Psoas muscle (tissue), 8 donors: ENCODE results near the gene RALGPS2. TPM values are rescaled to one million over a fixed set of nuclear protein-coding genes. Genes with fewer than 3 reads are reported as not detected.

Source experiments
- ATAC-seq, 4 donors: fragments of 200-7000 bp; cut with Tn5 transposase; one replicate each; pipeline ENCODE4 v1.9.1; 2020; ENCODE audit warnings: moderate library complexity in 3 of 4, mild to moderate bottlenecking in 2 of 4
- DNase-seq, 2 donors: peaks; one replicate each; pipeline ENCODE4 v3.0.0-alpha.2; 2020
- H3K27ac ChIP-seq: fragments of 200-600 bp; one replicate; pipeline ENCODE4 v1.8.0; 2022
- H3K27me3 ChIP-seq, 3 donors: fragments of 200-600 bp in 1 of 3; one replicate each; pipeline versions ENCODE4 v1.6.1 to v1.8.0; 2013 to 2022; ENCODE audit warnings: low read length in 2 of 3, mild to moderate bottlenecking in 2 of 3, moderate library complexity in 1 of 3; ENCODE audit not compliant: insufficient read depth in 3 of 3
- H3K36me3 ChIP-seq, 2 donors: fragments of 200-600 bp in 1 of 2; one replicate each; pipeline versions ENCODE4 v1.6.1 to v1.8.0; 2013 to 2022; ENCODE audit warnings: low read depth in 1 of 2, mild to moderate bottlenecking in 1 of 2, moderate library complexity in 1 of 2; ENCODE audit not compliant: insufficient read depth in 1 of 2
- H3K4me1 ChIP-seq: fragments of 200-600 bp; one replicate; pipeline ENCODE4 v1.8.0; 2022
- H3K4me3 ChIP-seq: fragments of 200-600 bp; one replicate; pipeline ENCODE4 v1.8.0; 2022; ENCODE audit warnings: mild to moderate bottlenecking
- H3K9me3 ChIP-seq: fragments of 200-600 bp; one replicate; pipeline ENCODE4 v1.8.0; 2022
- CTCF ChIP-seq: fragments of 200-600 bp; IDR thresholded peaks from one replicate; pipeline ENCODE4 v1.8.0; 2022; ENCODE audit warnings: antibody characterized with exemption
- WGBS, 3 donors: extraction: QIAGEN DNeasy Blood & Tissue Kit; methylation state at CpG; one replicate each; pipeline versions ENCODE4 v1.1.6 to v1.1.7; 2013; 5-methylcytosine and 5-hydroxymethylcytosine counted together
- intact Hi-C, 2 donors: fragments of 100-400 bp; cut with DNase I; formaldehyde crosslinking; loops; one replicate each; pipeline versions ENCODE4 v1.11.0 to v1.14.2; 2022
- long read RNA-seq, 2 donors: library from polyadenylated mRNA; unstranded; transcript quantifications; one replicate each; pipeline ENCODE4 v2.0.0, GENCODE V29; 2021
- polyA plus RNA-seq, 3 donors: library from polyadenylated mRNA; stranded (reverse); fragments of 200-250 nt; gene quantifications; one replicate each; pipeline ENCODE4 v1.2.3, GENCODE V29; 2013
- total RNA-seq, 4 donors: library from RNA; stranded (reverse); fragmentation: NEBNext Ultra II Directional in 2 of 4; extraction: Animal tissue kit (Norgen Biotek cat#: 25700) in 2 of 4; gene quantifications; one replicate each; pipeline versions ENCODE4 v1.2.1 to v1.2.4, GENCODE V29; 2021 to 2023
- donor health status: healthy with polysubstance abuse.
- donor health status: DM: no; HTN: no; CAD: no; lungs with moderate emphysema.
- donor health status: Bipolar disorder and iron deficiency.
- donor health status: healthy.
- donor health status: DM: yes; HTN: yes; CAD: no.
- donor health status: DM: no; HTN: no; CAD: no.
- donor health status: DM: no; HTN: no; CAD: no.
- donor health status: DM: yes; HTN: yes; CAD: no.

Gene RALGPS2
- 1 to 10 TPM; 2.4 to 6.2 (median 3.5) TPM for total RNA-seq
- 1 to 10 TPM in 1 of 3 donors, under 1 TPM in 2; 0.69 to 1.5 (median 0.74) TPM for polyA plus RNA-seq
- long read RNA-seq, donor 1, full-length matches to known transcripts = 1 of 1 reads
- long read RNA-seq, donor 1, partial matches to known transcripts = 0 of 1 reads
- long read RNA-seq, donor 1, other reads (novel, unspliced or antisense) = 0 of 1 reads
- long read RNA-seq, donor 2, full-length matches to known transcripts = 1 of 3 reads
- long read RNA-seq, donor 2, partial matches to known transcripts = 1 of 3 reads
- long read RNA-seq, donor 2, other reads (novel, unspliced or antisense) = 1 of 3 reads

GRCh38 chr1:178724728-178725465 lies at the start of gene RALGPS2:
Gene RALGPS2, plus strand, starts transcription at chr1:178725244. Its CDS starts 51,521 bp downstream, at chr1:178776765.
- no peaks in the 10 kb centered on the region for H3K27me3 ChIP-seq
- peak within 1 kb of the TSS; percentile 86 for H3K4me3 ChIP-seq
- peak; percentile 83 to 90 (median 90) for ATAC-seq
- H3K9me3 ChIP-seq = no peaks in the 10 kb centered on the region
- no peaks in the 10 kb centered on the region for H3K36me3 ChIP-seq
- intact Hi-C loops = no loop called here
- peak within 1 kb of the TSS; percentile 61 for H3K27ac ChIP-seq
- 1 to 2% (median 1%) methylated on average over 44 to 89 of the region's 90 CpGs for WGBS, 3 donors
- no peak for TF ChIP-seq CTCF
- DNase-seq = peak; percentile 76 to 83
- no peaks in the 10 kb centered on the region for H3K4me1 ChIP-seq

GRCh38 chr1:178679237-178679636 lies 45.8 kb upstream of the RALGPS2 start:
- Histone ChIP-seq H3K27ac (no peak overlapping the region), H3K36me3 (no peaks in the 10 kb centered on the region), H3K27me3 (no peaks in the 10 kb centered on the region), H3K4me1 (no peaks in the 10 kb centered on the region), H3K4me3 (no peak overlapping the region), H3K9me3 (no peaks in the 10 kb centered on the region)
- intact Hi-C loops = no loop called here
- WGBS, 3 donors = 77 to 86% (median 84%) methylated on average over 2 of the region's 2 CpGs
- no peak for DNase-seq
- no peak for TF ChIP-seq CTCF
- ATAC-seq = no peak

- 44 to 64% (median 47%) methylated on average over 2 of the region's 2 CpGs for WGBS, 3 donors
- H3K9me3 ChIP-seq = no peaks in the 10 kb centered on the region
- no peak overlapping the region for H3K27ac ChIP-seq
- TF ChIP-seq CTCF = no peak
- DNase-seq (no peak), ATAC-seq (no peak)
- no peaks in the 10 kb centered on the region for H3K27me3 ChIP-seq
- H3K4me3 ChIP-seq = no peak overlapping the region
- intact Hi-C loops = no loop called here
- no peaks in the 10 kb centered on the region for H3K36me3 ChIP-seq
- H3K4me1 ChIP-seq = no peaks in the 10 kb centered on the region
Measured at GRCh38 chr1:178682429-178682828, 42.6 kb upstream of the RALGPS2 start.

DNA sequence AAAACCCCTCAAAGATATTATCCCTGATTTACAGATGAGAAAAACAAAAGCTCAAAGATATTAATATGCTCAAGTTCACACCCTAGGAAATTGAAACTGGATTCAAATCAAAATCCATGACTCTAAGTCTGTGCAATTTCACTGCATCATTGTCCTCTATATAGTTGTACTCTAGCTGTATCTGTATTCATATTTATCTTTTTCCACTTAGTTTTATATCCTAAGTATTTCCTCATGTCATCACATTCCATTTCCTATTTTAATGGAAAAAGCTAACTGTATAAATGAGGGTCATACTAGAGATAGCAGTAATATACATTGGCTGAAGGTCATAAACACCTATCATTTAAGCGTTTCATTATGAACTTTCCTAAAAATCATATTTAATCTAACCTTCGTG lies 42.2 kb upstream of the RALGPS2 start:
- no peak for ATAC-seq
- H3K36me3 ChIP-seq = no peaks in the 10 kb centered on the region
- no peaks in the 10 kb centered on the region for H3K4me1 ChIP-seq
- TF ChIP-seq CTCF = no peak
- intact Hi-C loops = no loop called here
- H3K27me3 ChIP-seq = no peaks in the 10 kb centered on the region
- no peak overlapping the region for H3K4me3 ChIP-seq
- H3K9me3 ChIP-seq = no peaks in the 10 kb centered on the region
- DNase-seq = no peak
- no peak overlapping the region for H3K27ac ChIP-seq
- 68 to 80% (median 74%) methylated on average over 2 of the region's 2 CpGs for WGBS, 3 donors
